ENCODE measurements around the gene PSMA6. TPM values are rescaled to one million over a fixed set of nuclear protein-coding genes. Genes with fewer than 3 reads are reported as not detected.

The PSMA6 gene
- total and polyA plus RNA-seq, 4 donors, result 155 to 171 (median 166) TPM

GRCh38 chr14:35339761-35340406 lies 47.7 kb downstream of the PSMA6 start:
- H3K4me3 ChIP-seq (ENCODE audit: low read depth, low read length), result no peak overlapping the region
- no peaks in the 10 kb centered on the region for H3K36me3 ChIP-seq (ENCODE audit: control insufficient read depth, insufficient read depth, low read length)
- H3K9me3 ChIP-seq (ENCODE audit: control insufficient read depth, insufficient read depth, low read length), result no peaks in the 10 kb centered on the region
- no peaks in the 10 kb centered on the region for H3K27me3 ChIP-seq (ENCODE audit: control insufficient read depth, insufficient read depth, low read length)
- 80% methylated on average over 11 of the region's 12 CpGs for WGBS (ENCODE audit: insufficient coverage)
- peak overlapping the region; percentile 27 for H3K27ac ChIP-seq (ENCODE audit: low read depth, low read length)
- peak in 1 of 6 donors; percentile 25 for DNase-seq (ENCODE audit: low read depth in 4 of 6, low spot score in 6 of 6)
- peaks cover 56% of the 10 kb centered on the region for H3K4me1 ChIP-seq (ENCODE audit: control insufficient read depth, insufficient read depth, low read length)

GRCh38 chr14:35340616-35341453 lies 48.7 kb downstream of the PSMA6 start:
- no peaks in the 10 kb centered on the region for H3K9me3 ChIP-seq (ENCODE audit: control insufficient read depth, insufficient read depth, low read length)
- WGBS (ENCODE audit: insufficient coverage), result 84% methylated on average over 14 of the region's 14 CpGs
- peaks cover 48% of the 10 kb centered on the region for H3K4me1 ChIP-seq (ENCODE audit: control insufficient read depth, insufficient read depth, low read length)
- no peaks in the 10 kb centered on the region for H3K36me3 ChIP-seq (ENCODE audit: control insufficient read depth, insufficient read depth, low read length)
- peak overlapping the region; percentile 96 for H3K27ac ChIP-seq (ENCODE audit: low read depth, low read length)
- H3K4me3 ChIP-seq (ENCODE audit: low read depth, low read length), result no peak overlapping the region
- H3K27me3 ChIP-seq (ENCODE audit: control insufficient read depth, insufficient read depth, low read length), result no peaks in the 10 kb centered on the region
- no peak for DNase-seq (ENCODE audit: low read depth in 4 of 6, low spot score in 6 of 6)

GRCh38 chr14:35341454-35341750 lies 49.2 kb downstream of the PSMA6 start:
- H3K9me3 ChIP-seq (ENCODE audit: control insufficient read depth, insufficient read depth, low read length), result no peaks in the 10 kb centered on the region
- WGBS (ENCODE audit: insufficient coverage), result 30% methylated on average over 4 of the region's 4 CpGs
- no peaks in the 10 kb centered on the region for H3K36me3 ChIP-seq (ENCODE audit: control insufficient read depth, insufficient read depth, low read length)
- peaks cover 42% of the 10 kb centered on the region for H3K4me1 ChIP-seq (ENCODE audit: control insufficient read depth, insufficient read depth, low read length)
- H3K27me3 ChIP-seq (ENCODE audit: control insufficient read depth, insufficient read depth, low read length), result no peaks in the 10 kb centered on the region
- H3K27ac ChIP-seq (ENCODE audit: low read depth, low read length), result peak overlapping the region; percentile 96
- DNase-seq (ENCODE audit: low read depth in 4 of 6, low spot score in 6 of 6), result no peak
- no peak overlapping the region for H3K4me3 ChIP-seq (ENCODE audit: low read depth, low read length)

DNA sequence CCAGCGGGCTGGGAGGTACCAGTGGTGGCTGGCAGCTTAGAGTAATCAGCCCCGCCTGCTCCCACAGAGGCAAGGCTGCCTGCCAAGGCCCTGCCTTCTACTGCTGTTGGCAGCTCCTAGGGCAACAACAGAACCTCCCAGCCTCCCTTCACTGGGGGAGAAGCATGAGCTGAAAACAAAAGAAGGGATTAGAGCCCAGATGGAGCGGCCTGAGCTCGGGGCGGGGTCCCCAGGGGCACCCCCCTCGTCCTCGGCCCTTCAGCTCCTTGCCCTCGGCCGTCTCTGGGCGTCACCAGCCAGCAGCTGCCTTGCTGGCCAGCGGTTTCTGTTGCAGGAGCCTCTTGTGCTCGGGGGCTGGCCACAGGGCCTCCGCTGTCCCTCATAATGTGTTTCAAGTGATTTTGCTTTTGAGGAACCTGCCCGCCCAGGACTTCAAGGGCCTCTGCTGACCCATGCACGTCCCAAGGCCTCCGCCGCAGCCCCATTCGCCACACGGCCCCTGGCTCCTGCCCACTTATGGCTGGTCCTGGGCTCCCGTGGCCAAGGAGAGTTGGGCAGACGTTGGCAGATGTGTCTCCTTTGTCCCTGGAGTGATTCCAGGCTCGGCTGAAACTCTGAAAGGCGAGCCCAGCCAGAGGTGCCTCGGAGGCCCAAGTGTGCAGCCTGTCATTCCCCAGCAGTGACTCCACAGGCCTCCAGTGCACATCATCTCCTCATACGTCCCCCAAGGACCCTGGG lies 49.7 kb downstream of the PSMA6 start:
- 32% methylated on average over 22 of the region's 25 CpGs for WGBS (ENCODE audit: insufficient coverage)

DNA sequence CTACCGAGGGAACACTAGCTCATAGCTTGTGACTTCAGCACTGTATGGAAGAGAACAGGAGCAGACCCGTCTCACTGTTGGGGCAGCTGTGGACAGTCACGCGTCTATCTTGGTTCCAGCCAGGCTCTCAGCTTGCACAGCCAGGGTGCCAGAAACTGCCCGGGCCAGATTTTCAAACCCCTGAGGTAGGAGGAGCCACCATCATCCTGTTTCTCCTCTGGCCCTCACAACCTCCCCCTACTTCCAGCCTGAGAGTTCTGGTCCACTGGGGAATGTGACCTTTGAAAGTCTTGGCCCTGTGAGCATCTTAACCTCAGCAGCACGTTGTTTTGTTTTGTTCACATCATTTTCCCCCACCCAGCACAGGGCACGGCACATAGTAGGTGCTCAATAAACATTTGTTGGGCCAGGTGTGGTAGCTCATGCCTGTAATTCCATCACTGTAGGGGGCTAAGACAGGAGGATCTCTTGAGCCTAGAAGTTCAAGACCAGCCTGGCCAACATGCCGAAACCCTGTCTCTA lies 50.4 kb downstream of the PSMA6 start:
- no peak for DNase-seq (ENCODE audit: low read depth in 4 of 6, low spot score in 6 of 6)
- Histone ChIP-seq H3K36me3 (ENCODE audit: control insufficient read depth, insufficient read depth, low read length) (no peaks in the 10 kb centered on the region), H3K4me1 (ENCODE audit: control insufficient read depth, insufficient read depth, low read length) (peaks cover 36% of the 10 kb centered on the region), H3K27me3 (ENCODE audit: control insufficient read depth, insufficient read depth, low read length) (no peaks in the 10 kb centered on the region), H3K27ac (ENCODE audit: low read depth, low read length) (peak overlapping the region; percentile 96), H3K4me3 (ENCODE audit: low read depth, low read length) (no peak overlapping the region), H3K9me3 (ENCODE audit: control insufficient read depth, insufficient read depth, low read length) (no peaks in the 10 kb centered on the region)
- 62% methylated on average over 5 of the region's 8 CpGs for WGBS (ENCODE audit: insufficient coverage)

More for the DNA sequence above, 49.7 kb downstream of the PSMA6 start:
- Histone ChIP-seq H3K4me3 (ENCODE audit: low read depth, low read length) (peak overlapping the region; percentile 18), H3K27ac (ENCODE audit: low read depth, low read length) (peak overlapping the region; percentile 96), H3K36me3 (ENCODE audit: control insufficient read depth, insufficient read depth, low read length) (no peaks in the 10 kb centered on the region), H3K9me3 (ENCODE audit: control insufficient read depth, insufficient read depth, low read length) (no peaks in the 10 kb centered on the region), H3K4me1 (ENCODE audit: control insufficient read depth, insufficient read depth, low read length) (peaks cover 37% of the 10 kb centered on the region), H3K27me3 (ENCODE audit: control insufficient read depth, insufficient read depth, low read length) (no peaks in the 10 kb centered on the region)
- DNase-seq (ENCODE audit: low read depth in 4 of 6, low spot score in 6 of 6), result peak; percentile 50 to 95 (median 75)

DNA sequence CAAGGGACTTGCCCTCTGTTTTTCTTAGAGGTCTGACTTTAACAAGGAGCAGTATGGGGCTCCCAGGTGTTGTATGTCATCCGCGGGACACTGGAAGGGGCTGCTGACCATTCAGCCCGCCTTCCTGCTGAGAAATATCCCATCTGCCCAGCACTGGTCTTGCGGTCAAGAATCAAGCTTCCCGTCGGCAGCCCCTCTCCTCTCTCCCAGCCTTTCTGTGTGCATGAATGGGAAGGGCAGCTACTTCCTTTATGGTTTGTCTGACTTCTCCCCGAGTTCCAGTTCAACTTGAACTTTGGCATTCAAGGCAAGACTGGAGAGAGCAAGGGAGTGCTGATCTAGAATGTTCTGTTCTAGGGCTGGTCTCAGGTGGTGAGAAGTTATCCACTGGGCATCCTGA lies 51.5 kb downstream of the PSMA6 start:
- DNase-seq (ENCODE audit: low read depth in 4 of 6, low spot score in 6 of 6), result no peak
- Histone ChIP-seq H3K36me3 (ENCODE audit: control insufficient read depth, insufficient read depth, low read length) (no peaks in the 10 kb centered on the region), H3K27me3 (ENCODE audit: control insufficient read depth, insufficient read depth, low read length) (no peaks in the 10 kb centered on the region), H3K4me3 (ENCODE audit: low read depth, low read length) (no peak overlapping the region), H3K9me3 (ENCODE audit: control insufficient read depth, insufficient read depth, low read length) (no peaks in the 10 kb centered on the region), H3K4me1 (ENCODE audit: control insufficient read depth, insufficient read depth, low read length) (peaks cover 36% of the 10 kb centered on the region), H3K27ac (ENCODE audit: low read depth, low read length) (no peak overlapping the region)
- WGBS (ENCODE audit: insufficient coverage), result 100% methylated on average over 1 of the region's 7 CpGs

DNA sequence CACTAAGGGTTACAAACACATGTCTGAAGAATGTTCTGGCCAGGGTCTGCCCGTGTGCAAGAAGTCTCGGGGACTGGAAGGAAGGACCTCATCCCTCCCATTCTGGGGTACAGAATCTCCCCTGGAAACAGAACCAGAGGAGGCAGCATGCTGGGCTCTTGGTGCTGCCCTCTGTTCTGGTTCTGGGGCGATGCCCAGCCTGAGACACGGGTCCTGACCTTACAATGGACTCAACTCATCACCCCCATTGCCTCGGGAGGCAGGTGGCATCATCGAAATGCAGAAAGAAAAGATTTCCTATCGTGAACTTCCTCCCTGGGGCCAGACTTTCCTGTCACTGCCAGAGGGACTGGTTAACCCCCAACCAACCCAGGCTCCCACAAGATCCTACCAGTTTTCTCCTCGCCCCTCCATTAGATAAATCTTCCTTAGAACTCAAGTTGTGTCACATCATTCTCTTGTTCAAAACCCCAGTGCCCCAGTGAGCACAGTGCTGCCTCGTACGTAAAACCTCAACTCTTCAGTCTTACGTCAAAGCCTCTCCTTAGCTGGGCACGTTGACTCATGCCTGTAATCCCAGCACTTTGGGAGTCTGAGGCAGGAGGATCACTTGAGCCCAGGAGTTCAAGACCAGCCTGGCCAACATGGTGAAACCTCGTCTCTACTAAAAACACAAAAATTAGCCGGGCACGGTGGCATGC lies 52.1 kb downstream of the PSMA6 start:
- Histone ChIP-seq H3K9me3 (ENCODE audit: control insufficient read depth, insufficient read depth, low read length) (no peaks in the 10 kb centered on the region), H3K27ac (ENCODE audit: low read depth, low read length) (no peak overlapping the region)
- WGBS (ENCODE audit: insufficient coverage), result 76% methylated on average over 12 of the region's 15 CpGs

GRCh38 chr14:35346738-35347322 lies 54.6 kb downstream of the PSMA6 start:
- H3K27ac ChIP-seq (ENCODE audit: low read depth, low read length), result no peak overlapping the region
- DNase-seq (ENCODE audit: low read depth in 4 of 6, low spot score in 6 of 6), result no peak
- no peaks in the 10 kb centered on the region for H3K9me3 ChIP-seq (ENCODE audit: control insufficient read depth, insufficient read depth, low read length)
- no peaks in the 10 kb centered on the region for H3K36me3 ChIP-seq (ENCODE audit: control insufficient read depth, insufficient read depth, low read length)
- 65% methylated on average over 6 of the region's 11 CpGs for WGBS (ENCODE audit: insufficient coverage)
- H3K4me3 ChIP-seq (ENCODE audit: low read depth, low read length), result no peak overlapping the region
- no peaks in the 10 kb centered on the region for H3K27me3 ChIP-seq (ENCODE audit: control insufficient read depth, insufficient read depth, low read length)
- peaks cover 15% of the 10 kb centered on the region for H3K4me1 ChIP-seq (ENCODE audit: control insufficient read depth, insufficient read depth, low read length)

More for the DNA sequence above, 52.1 kb downstream of the PSMA6 start:
- no peaks in the 10 kb centered on the region for H3K27me3 ChIP-seq (ENCODE audit: control insufficient read depth, insufficient read depth, low read length)
- H3K4me3 ChIP-seq (ENCODE audit: low read depth, low read length), result no peak overlapping the region
- H3K4me1 ChIP-seq (ENCODE audit: control insufficient read depth, insufficient read depth, low read length), result peaks cover 36% of the 10 kb centered on the region
- DNase-seq (ENCODE audit: low read depth in 4 of 6, low spot score in 6 of 6), result no peak
- no peaks in the 10 kb centered on the region for H3K36me3 ChIP-seq (ENCODE audit: control insufficient read depth, insufficient read depth, low read length)

All from spinal cord (tissue), 10 donors.